ENCODE results near the gene JUND.

GRCh38 chr19:18309525-18310064 lies 28.2 kb upstream of the JUND start:
- no peak for TF ChIP-seq EP300 (IDR thresholded peaks at IDR 0.05; ENCODE audit: borderline replicate concordance)
- TF ChIP-seq REST (IDR thresholded peaks at IDR 0.05; ENCODE audit: low read depth) = no peak
- no peak for TF ChIP-seq FOXM1 (IDR thresholded peaks at IDR 0.05; ENCODE audit: borderline replicate concordance, low read depth)
- TF ChIP-seq ZBTB7A (IDR thresholded peaks at IDR 0.05; ENCODE audit: low read depth) = no peak
- no peak for TF ChIP-seq EGR1 (IDR thresholded peaks at IDR 0.05)
- TF ChIP-seq, protein P1, sequence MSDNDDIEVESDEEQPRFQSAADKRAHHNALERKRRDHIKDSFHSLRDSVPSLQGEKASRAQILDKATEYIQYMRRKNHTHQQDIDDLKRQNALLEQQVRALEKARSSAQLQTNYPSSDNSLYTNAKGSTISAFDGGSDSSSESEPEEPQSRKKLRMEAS (IDR thresholded peaks at IDR 0.05) = no peak
- TF ChIP-seq CEBPB (IDR thresholded peaks at IDR 0.05) = no peak
- no peak for TF ChIP-seq CREB1 (IDR thresholded peaks at IDR 0.05; ENCODE audit: low read depth)
- no peak for TF ChIP-seq RAD21 (IDR thresholded peaks at IDR 0.05; ENCODE audit: low read depth)
- no peak for TF ChIP-seq YY1 (IDR thresholded peaks at IDR 0.05; ENCODE audit: low read depth)
